ENCODE results near the gene EYS.

DNA sequence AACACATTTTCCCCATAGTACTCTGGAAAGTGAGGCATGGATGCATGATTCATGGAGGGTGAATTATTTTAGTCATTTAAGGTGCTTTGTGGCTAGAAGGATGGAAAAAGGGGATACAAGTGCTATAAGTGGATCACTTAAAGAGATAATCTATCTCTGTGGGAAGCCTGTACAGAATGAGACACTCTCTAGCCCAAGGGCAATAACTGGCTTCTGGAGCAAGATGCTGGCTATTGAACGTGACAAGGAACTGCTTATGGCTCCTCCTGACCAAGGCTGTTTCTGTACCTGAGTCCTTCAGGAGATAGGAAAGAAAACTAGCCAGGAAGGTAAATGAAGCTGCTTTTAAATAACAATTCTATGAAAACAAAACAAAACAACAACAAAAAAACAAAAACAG lies 590.7 kb downstream of the EYS start:
- TF ChIP-seq POLR2A (IDR thresholded peaks at IDR 0.05; ENCODE audit: low read length) (no peak), EHMT2 (IDR thresholded peaks at IDR 0.05; ENCODE audit: low read depth) (no peak), JUN (IDR thresholded peaks at IDR 0.05) (no peak), JUNB (IDR thresholded peaks at IDR 0.05) (no peak), BHLHE40 (IDR thresholded peaks at IDR 0.05; ENCODE audit: low read depth, low read length) (no peak), RFX5 (IDR thresholded peaks at IDR 0.05) (no peak), HOXB5 (CRISPR knock-in tag; IDR thresholded peaks at IDR 0.05) (no peak), MYC (IDR thresholded peaks at IDR 0.05; ENCODE audit: borderline replicate concordance, low read length) (no peak)
- TF ChIP-seq, protein P1, sequence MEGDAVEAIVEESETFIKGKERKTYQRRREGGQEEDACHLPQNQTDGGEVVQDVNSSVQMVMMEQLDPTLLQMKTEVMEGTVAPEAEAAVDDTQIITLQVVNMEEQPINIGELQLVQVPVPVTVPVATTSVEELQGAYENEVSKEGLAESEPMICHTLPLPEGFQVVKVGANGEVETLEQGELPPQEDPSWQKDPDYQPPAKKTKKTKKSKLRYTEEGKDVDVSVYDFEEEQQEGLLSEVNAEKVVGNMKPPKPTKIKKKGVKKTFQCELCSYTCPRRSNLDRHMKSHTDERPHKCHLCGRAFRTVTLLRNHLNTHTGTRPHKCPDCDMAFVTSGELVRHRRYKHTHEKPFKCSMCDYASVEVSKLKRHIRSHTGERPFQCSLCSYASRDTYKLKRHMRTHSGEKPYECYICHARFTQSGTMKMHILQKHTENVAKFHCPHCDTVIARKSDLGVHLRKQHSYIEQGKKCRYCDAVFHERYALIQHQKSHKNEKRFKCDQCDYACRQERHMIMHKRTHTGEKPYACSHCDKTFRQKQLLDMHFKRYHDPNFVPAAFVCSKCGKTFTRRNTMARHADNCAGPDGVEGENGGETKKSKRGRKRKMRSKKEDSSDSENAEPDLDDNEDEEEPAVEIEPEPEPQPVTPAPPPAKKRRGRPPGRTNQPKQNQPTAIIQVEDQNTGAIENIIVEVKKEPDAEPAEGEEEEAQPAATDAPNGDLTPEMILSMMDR (IDR thresholded peaks at IDR 0.05): no peak
- TF ChIP-seq, protein P2, sequence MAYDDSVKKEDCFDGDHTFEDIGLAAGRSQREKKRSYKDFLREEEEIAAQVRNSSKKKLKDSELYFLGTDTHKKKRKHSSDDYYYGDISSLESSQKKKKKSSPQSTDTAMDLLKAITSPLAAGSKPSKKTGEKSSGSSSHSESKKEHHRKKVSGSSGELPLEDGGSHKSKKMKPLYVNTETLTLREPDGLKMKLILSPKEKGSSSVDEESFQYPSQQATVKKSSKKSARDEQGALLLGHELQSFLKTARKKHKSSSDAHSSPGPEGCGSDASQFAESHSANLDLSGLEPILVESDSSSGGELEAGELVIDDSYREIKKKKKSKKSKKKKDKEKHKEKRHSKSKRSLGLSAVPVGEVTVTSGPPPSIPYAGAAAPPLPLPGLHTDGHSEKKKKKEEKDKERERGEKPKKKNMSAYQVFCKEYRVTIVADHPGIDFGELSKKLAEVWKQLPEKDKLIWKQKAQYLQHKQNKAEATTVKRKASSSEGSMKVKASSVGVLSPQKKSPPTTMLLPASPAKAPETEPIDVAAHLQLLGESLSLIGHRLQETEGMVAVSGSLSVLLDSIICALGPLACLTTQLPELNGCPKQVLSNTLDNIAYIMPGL (CRISPR knock-in tag; IDR thresholded peaks at IDR 0.05; ENCODE audit: borderline replicate concordance): no peak
- TF ChIP-seq, protein P3, sequence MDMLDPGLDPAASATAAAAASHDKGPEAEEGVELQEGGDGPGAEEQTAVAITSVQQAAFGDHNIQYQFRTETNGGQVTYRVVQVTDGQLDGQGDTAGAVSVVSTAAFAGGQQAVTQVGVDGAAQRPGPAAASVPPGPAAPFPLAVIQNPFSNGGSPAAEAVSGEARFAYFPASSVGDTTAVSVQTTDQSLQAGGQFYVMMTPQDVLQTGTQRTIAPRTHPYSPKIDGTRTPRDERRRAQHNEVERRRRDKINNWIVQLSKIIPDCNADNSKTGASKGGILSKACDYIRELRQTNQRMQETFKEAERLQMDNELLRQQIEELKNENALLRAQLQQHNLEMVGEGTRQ (IDR thresholded peaks at IDR 0.05): no peak

Measured in A549 (cell line).